Measurements from ENCODE around the gene MRM3. TPM values are rescaled to one million over a fixed set of nuclear protein-coding genes. Genes with fewer than 3 reads are reported as not detected.
"Not testable (repeated sequence)": the region's sequence is repeated elsewhere in the genome, so short reads cannot be mapped to it uniquely, and the experiment has no call there.

MRM3 gene
- total and polyA plus RNA-seq, 2 of the 4 experiments (the other 2 are of a cell fraction), result 9.0 to 15.2 TPM

GRCh38 chr17:755319-755961 is 26.7 kb upstream of the MRM3 start:
- H3K4me2 ChIP-seq (ENCODE audit: low read depth, low read length); H3K14ac ChIP-seq (replicated peaks; ENCODE audit: low read depth, low read length); H3K27me3 ChIP-seq (ENCODE audit: control insufficient read depth, insufficient read depth, low read length); H2BK120ac ChIP-seq (ENCODE audit: low read depth, low read length); intact Hi-C loops (cut with micrococcal nuclease); dilution Hi-C loops (cut with HindIII; ENCODE audit: low sequenced_read_pairs, unreplicated experiment); DNase-seq; H2BK15ac ChIP-seq (ENCODE audit: low read depth, low read length); H3K56ac ChIP-seq (ENCODE audit: extremely low read depth, insufficient read depth, low read length); H4K91ac ChIP-seq (ENCODE audit: insufficient read depth, low read depth, low read length); H3K4me3 ChIP-seq (ENCODE audit: insufficient read depth, low read depth, low read length); H2AK9ac ChIP-seq (replicated peaks; ENCODE audit: low read depth, low read length, poor library complexity); H4K5ac ChIP-seq (ENCODE audit: low read depth, low read length); H3K9me3 ChIP-seq (ENCODE audit: control insufficient read depth, insufficient read depth, low read length); H2AK5ac ChIP-seq (ENCODE audit: low read depth, low read length); H2BK5ac ChIP-seq (ENCODE audit: low read depth, low read length, poor library complexity, severe bottlenecking); H4K20me1 ChIP-seq (ENCODE audit: insufficient read depth, low read length); BruUV-seq (replicated peaks); H3K18ac ChIP-seq (ENCODE audit: low read depth, low read length); H4K8ac ChIP-seq (ENCODE audit: low read depth in 2 of 2, low read length in 2 of 2); H2BK20ac ChIP-seq (ENCODE audit: low read depth, low read length); in situ Hi-C loops (cut with MboI; ENCODE audit: low sequenced_read_pairs); H3K27ac ChIP-seq (ENCODE audit: insufficient read depth, low read length); H3K4ac ChIP-seq (ENCODE audit: low read depth, low read length); ATAC-seq (ENCODE audit: low read depth); H3K9ac ChIP-seq (ENCODE audit: low read depth, low read length); H3K9me1 ChIP-seq (ENCODE audit: insufficient read depth, low read length); H2AFZ ChIP-seq (replicated peaks; ENCODE audit: low read length, poor library complexity); H3K23ac ChIP-seq (ENCODE audit: low read depth, low read length): not testable (repeated sequence)
- WGBS, 2 experiments (ENCODE audit: extremely low coverage in 2 of 2, insufficient read length in 1 of 2), result 100% methylated on average over 2 of the region's 9 CpGs; no CpG with 5 or more reads in 1 of the 2 experiments
- Histone ChIP-seq H3K4me1 (ENCODE audit: control insufficient read depth, insufficient read depth, low read length) (peaks cover 10% of the 10 kb centered on the region), H3K79me1 (ENCODE audit: low read depth in 1 of 2, low read length in 2 of 2) (peaks cover 10 to 18% of the 10 kb centered on the region in 2 experiments), H3K36me3 (ENCODE audit: control insufficient read depth, insufficient read depth, low read length) (peaks cover 17% of the 10 kb centered on the region)
- ChIA-PET CTCF (interaction anchor here (0.8 to 1.1 kb wide), 3 partner anchors 33 to 241 kb away, joined by 3 read pairs; partner anchors contain the start of gene TIMM22), POLR2A (ENCODE audit: unreplicated experiment) (interaction anchor here (0.6 kb wide), 1 partner anchor 705 kb away, joined by 3 read pairs; no protein-coding TSS in a partner anchor)

- H3K9me3 ChIP-seq (ENCODE audit: control insufficient read depth, insufficient read depth, low read length); BruUV-seq (replicated peaks); ATAC-seq (ENCODE audit: low read depth); H3K4ac ChIP-seq (ENCODE audit: low read depth, low read length); H3K18ac ChIP-seq (ENCODE audit: low read depth, low read length); DNase-seq; H4K91ac ChIP-seq (ENCODE audit: insufficient read depth, low read depth, low read length); H3K4me1 ChIP-seq (ENCODE audit: control insufficient read depth, insufficient read depth, low read length); H3K14ac ChIP-seq (replicated peaks; ENCODE audit: low read depth, low read length); H2BK20ac ChIP-seq (ENCODE audit: low read depth, low read length); H2BK15ac ChIP-seq (ENCODE audit: low read depth, low read length); H2AK5ac ChIP-seq (ENCODE audit: low read depth, low read length); H3K56ac ChIP-seq (ENCODE audit: extremely low read depth, insufficient read depth, low read length); H3K27ac ChIP-seq (ENCODE audit: insufficient read depth, low read length); H4K8ac ChIP-seq (ENCODE audit: low read depth in 2 of 2, low read length in 2 of 2); H4K20me1 ChIP-seq (ENCODE audit: insufficient read depth, low read length); H4K5ac ChIP-seq (ENCODE audit: low read depth, low read length); H2BK5ac ChIP-seq (ENCODE audit: low read depth, low read length, poor library complexity, severe bottlenecking); in situ Hi-C loops (cut with MboI; ENCODE audit: low sequenced_read_pairs); H2AFZ ChIP-seq (replicated peaks; ENCODE audit: low read length, poor library complexity); H3K27me3 ChIP-seq (ENCODE audit: control insufficient read depth, insufficient read depth, low read length); intact Hi-C loops (cut with micrococcal nuclease); POLR2A ChIA-PET (ENCODE audit: unreplicated experiment); H2AK9ac ChIP-seq (replicated peaks; ENCODE audit: low read depth, low read length, poor library complexity); dilution Hi-C loops (cut with HindIII; ENCODE audit: low sequenced_read_pairs, unreplicated experiment); H3K23ac ChIP-seq (ENCODE audit: low read depth, low read length); H2BK120ac ChIP-seq (ENCODE audit: low read depth, low read length); H3K9me1 ChIP-seq (ENCODE audit: insufficient read depth, low read length); H3K4me3 ChIP-seq (ENCODE audit: insufficient read depth, low read depth, low read length); H3K4me2 ChIP-seq (ENCODE audit: low read depth, low read length); H3K9ac ChIP-seq (ENCODE audit: low read depth, low read length): not testable (repeated sequence)
- WGBS, 2 experiments (ENCODE audit: extremely low coverage in 2 of 2, insufficient read length in 1 of 2), result 32% methylated on average over 3 of the region's 15 CpGs; no CpG with 5 or more reads in 1 of the 2 experiments
- Histone ChIP-seq H3K79me1 (ENCODE audit: low read depth in 1 of 2, low read length in 2 of 2) (peaks cover 5 to 11% of the 10 kb centered on the region in 2 experiments; a peak in 3 of 4 replicates), H3K36me3 (ENCODE audit: control insufficient read depth, insufficient read depth, low read length) (peaks cover 22% of the 10 kb centered on the region)
- CTCF ChIA-PET, result interaction anchor here (1.1 kb wide), 1 partner anchor 32 kb away, joined by 3 read pairs; no protein-coding TSS in a partner anchor
Measured at GRCh38 chr17:756010-756567, 26.1 kb upstream of the MRM3 start.

Measured in IMR-90 (cell line).